HG02852 (cell line): ENCODE measurements around the gene KANSL1.
"Not testable (repeated sequence)": the region's sequence is repeated elsewhere in the genome, so short reads cannot be mapped to it uniquely, and the experiment has no call there.

Source experiments
- ATAC-seq: cut with Tn5 transposase; IDR thresholded peaks from one replicate; pipeline ENCODE4 v1.9.1; 2021; ENCODE audit warnings: mild to moderate bottlenecking, moderate library complexity; ENCODE audit not compliant: unreplicated experiment

KANSL1 gene, protein sequence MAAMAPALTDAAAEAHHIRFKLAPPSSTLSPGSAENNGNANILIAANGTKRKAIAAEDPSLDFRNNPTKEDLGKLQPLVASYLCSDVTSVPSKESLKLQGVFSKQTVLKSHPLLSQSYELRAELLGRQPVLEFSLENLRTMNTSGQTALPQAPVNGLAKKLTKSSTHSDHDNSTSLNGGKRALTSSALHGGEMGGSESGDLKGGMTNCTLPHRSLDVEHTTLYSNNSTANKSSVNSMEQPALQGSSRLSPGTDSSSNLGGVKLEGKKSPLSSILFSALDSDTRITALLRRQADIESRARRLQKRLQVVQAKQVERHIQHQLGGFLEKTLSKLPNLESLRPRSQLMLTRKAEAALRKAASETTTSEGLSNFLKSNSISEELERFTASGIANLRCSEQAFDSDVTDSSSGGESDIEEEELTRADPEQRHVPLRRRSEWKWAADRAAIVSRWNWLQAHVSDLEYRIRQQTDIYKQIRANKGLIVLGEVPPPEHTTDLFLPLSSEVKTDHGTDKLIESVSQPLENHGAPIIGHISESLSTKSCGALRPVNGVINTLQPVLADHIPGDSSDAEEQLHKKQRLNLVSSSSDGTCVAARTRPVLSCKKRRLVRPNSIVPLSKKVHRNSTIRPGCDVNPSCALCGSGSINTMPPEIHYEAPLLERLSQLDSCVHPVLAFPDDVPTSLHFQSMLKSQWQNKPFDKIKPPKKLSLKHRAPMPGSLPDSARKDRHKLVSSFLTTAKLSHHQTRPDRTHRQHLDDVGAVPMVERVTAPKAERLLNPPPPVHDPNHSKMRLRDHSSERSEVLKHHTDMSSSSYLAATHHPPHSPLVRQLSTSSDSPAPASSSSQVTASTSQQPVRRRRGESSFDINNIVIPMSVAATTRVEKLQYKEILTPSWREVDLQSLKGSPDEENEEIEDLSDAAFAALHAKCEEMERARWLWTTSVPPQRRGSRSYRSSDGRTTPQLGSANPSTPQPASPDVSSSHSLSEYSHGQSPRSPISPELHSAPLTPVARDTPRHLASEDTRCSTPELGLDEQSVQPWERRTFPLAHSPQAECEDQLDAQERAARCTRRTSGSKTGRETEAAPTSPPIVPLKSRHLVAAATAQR (N-terminal part only)

DNA sequence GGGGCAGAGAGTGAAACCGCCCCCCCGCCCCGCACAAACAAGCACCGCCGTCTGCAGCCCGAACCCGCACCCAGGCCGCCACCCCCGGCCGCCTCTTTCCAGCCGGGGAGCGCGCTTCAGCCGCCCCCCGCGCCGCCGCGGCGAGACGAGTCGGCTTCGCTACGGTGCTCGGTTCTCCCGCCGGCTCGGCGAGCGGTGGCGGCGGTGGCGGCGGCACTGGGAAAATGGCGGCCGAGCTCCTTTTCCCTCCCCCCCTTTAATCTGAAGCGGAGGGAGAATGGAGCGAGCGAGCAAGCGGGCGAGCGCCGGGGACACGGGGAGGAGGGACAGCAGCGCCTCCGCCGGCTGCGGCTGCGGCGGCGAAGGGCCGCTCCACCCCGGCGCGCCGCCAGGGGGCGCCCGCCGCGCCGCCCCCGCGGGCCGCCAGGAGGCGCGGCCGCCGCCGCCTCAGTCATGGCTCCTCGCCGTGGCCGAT is at the start of gene KANSL1:
Gene KANSL1 (minus strand): TSS at position 279 of the 475 bp plus-strand sequence. CDS start 21,286 bp downstream, outside the sequence.
- peak; percentile 58 for ATAC-seq

DNA sequence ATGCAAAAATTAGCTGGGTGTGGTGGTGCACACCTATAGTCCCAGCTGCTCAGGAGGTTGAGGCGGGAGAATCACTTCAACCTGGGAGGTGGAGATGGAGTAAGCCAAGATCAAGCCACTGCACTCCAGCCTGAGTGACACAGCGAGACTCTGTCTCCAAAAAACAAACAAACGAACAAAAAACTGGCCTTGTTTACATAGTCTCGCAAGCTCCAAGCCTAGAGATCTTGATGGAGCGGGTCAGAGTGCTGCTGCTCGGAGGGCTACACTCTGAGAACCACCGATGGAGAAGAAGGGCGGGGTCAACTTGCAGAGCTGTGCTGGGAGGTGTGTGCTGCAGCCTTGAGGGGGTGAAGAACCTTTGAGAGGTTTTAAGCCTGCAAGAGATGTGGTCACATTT is 38.1 kb upstream of the KANSL1 start:
- not testable (repeated sequence) for ATAC-seq

DNA sequence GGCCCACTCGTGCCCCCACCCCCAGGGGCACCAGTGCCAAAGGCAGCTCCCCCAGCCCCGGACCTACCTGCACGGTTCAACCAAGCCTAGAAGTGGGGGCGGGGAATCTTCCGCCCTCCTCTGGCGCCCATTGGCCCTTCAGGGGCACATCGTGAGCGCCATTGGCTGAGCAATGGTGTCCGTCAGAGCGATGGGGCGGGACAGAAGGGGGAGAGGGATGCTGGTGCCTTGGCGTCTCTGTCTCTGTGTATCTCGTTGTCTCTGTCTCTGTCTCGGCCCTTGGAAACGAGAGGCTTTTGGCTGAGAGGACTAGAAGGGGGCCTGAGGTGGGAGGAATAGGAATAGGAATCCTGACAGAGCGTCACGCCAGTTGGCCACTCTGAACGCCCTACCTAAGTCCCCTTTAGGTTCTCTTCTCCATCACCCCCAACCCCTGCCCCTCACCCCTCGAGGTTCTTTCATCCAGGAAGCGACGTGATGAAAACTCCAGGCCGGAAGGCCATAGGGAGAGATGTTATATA is 32.1 kb upstream of the KANSL1 start:
- peak; percentile 99 for ATAC-seq

DNA sequence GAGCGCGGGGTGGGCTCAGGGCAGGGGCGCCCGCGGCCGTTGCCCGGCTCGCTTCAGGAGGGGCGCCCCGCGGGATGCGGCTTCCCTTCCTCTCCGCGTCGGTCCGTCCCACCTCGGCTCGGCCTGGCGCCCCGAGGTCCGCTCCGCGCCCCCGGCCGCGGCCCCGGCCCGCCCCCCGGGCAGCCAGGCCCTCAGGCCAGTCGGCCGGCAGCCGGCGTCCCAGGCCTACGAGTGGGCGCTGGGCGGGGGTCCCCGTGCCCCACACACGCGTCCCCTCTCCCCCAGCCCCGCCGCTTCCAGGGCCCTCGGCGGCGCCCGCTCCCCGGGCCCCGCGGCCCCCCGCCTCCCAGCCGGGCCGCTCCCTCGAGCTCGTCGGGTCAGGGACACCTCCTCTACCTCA is 31.6 kb upstream of the KANSL1 start:
- ATAC-seq: peak; percentile 45

DNA sequence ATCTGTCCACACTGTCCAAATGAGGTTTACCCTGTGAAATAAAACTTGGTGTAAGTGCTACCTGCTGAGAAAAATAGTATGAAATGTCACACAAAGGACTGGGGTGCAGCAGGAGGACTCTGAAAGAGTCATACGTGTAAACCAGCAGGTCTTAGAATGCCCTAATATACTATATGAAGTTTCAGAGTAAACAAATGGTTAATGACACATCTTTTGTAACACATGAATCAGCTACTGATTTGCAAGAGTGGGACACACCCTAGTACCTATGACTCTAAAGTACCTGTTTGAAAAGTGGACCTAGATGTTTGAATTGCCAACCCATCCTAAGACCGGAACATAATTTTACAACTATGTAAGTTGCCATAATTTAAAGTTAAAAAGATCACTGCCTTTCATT is 29.8 kb upstream of the KANSL1 start:
- ATAC-seq: not testable (repeated sequence)

DNA sequence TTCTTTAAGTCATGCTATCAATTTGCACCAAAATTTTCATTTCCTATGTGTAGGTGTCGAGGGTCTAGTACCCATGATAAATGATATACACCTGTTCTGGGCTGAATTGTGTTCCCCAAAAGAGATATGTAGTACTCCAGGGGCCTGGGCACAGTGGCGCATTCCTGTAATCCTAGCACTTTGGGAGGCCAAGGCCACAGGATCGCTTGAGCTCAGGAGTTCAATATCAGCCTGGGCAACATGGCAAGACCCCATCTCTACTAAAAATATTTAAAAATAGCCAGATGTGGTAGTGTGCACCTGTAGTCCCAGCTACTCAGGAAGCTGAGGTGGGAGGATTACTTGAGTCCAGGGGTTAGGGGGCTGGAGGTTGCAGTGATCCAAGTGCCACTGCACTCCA is 23.5 kb upstream of the KANSL1 start:
- ATAC-seq: no peak

DNA sequence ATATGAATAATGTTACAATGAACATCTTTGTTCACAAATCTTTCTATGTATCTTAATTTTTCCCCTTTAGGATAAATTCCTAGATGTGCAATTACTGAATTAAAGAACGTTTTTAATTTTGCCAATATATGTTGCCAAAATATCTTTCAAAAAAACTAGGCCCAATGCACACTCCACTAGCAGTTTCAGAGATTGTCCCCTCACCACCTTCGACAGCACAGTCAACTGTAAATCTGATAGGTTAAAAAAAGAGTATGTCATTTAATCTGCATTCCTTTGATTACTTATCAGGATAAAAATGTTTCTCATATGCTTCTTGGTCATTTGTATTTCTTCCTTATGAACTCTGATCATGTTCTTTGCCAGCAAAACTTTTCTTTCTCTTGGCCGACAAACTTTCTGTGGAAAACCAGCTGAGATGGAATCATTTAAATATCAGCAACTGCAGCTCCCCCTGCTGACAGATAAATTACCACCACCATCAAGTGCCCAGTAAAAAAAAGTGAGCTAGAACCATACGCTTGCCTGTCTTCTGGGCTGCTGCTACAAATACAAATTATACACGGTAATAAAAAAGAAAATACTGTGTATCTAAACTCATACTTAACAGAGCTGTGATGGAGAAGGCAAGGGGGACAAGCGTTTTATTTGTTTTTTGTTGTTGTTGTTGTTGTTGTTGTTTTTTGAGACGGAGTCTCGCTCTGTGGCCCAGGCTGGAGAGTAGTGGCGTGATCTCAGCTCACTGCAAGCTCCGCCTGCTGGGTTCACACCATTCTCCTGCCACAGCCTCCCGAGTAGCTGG is 19.6 kb upstream of the KANSL1 start:
- no peak for ATAC-seq

DNA sequence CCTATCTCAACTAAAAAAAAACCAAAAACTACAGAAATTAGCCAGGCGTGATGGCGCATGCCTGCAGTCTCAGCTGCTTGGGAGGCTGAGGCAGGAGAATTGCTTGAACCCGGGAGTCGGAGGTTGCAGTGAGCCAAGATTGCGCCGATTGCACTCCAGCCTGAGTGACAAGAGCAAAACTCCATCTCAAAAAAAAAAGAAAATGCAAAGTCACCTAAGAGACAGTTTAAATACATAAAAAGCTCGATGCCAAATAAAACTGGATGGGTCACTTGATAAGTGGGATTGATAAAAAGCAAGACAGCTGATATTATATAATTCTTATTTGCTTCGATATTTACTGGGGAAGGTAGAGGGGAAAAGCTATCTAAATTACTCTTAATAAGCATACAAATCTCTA is 15.8 kb upstream of the KANSL1 start:
- ATAC-seq: no peak

DNA sequence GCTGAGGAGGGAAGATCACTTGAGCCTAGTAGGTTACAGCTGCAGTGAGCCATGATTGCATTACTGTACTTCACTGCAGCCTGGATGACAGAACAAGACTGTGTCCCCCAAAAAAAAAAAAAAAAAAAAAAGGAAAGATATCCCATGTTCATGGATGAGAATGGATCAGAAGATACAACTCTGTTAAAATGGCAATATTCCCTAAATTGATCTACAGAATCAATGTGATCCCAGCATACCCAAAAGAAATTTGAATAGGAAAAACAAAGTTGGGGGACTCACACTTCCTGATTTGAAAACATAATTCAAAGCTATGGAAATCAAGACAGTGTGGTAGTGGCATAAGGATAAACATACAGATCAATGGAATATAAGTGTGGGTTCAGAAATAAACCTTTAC is 12.7 kb upstream of the KANSL1 start:
- ATAC-seq: no peak

DNA sequence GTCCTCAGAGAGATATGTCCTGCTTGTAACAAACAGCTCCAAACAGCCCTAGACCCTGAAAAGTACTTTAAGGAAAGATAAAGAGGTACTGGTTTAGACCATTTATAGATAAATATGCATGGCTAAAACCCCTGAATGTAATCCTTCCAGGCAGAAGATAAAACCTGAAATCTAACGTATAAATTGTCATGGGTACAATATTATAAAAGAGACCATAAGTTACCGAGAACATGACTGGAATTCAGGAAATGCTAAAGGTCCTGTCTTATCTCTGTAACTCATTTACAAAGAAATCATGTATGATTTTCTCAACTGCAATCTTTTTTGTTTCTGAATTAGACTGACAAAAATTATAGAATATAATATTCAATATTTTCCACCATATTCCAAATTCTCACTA is 9.2 kb upstream of the KANSL1 start:
- no peak for ATAC-seq

DNA sequence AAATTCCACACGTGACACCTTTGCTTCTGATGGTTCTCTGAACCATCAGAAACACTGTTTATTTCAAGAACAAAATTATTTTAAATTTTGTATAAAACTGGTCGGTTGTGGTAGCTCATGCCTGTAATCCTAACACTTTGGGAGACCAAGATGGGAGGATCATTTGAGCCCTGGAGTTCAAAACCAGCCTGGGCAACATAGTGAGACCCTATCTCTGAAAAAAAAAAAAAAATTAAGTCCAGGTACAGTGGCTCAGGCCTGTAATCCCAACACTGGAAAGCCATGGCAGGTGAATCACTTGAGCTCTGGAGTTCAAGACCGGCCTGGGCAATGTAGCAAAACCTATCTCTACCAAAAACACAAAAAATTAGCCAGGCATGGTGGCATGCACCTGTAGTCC is 8.3 kb upstream of the KANSL1 start:
- no peak for ATAC-seq

DNA sequence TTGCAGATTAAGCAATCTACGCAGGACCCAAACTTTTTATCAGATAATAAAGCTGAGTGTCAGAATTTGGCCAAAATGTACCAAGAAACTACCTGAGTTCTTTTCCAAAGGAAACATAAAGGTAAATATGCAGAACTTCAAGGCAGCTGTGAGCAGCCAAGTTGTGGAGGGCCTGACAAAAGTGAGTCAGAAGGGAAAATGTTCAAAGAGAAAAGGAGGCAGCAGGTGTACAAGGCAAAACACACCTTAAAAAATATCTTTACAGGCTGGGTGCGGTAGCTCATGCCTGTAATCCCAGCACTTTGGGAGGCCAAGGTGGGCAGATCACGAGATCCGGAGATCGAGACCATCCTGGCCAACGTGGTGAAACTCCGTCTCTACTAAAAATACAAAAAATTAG is 7.0 kb upstream of the KANSL1 start:
- no peak for ATAC-seq

DNA sequence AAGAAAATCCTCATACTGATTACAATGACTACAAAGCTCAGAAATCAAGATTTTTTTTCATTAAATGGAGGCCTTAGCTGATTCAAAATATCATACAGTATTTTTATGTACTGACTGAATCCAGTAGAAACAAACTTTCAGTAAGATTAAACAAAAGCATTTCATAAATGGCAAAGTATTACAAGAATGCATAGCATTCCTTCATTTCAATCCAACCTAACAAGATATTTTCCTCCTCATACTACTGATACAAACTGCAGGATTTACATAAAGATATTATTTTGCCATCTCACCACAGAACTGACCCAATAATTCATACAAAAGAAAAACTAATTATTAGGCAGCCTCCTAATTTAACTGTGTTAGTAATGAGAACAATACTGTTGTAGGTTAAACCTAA is 6.2 kb upstream of the KANSL1 start:
- ATAC-seq: no peak

DNA sequence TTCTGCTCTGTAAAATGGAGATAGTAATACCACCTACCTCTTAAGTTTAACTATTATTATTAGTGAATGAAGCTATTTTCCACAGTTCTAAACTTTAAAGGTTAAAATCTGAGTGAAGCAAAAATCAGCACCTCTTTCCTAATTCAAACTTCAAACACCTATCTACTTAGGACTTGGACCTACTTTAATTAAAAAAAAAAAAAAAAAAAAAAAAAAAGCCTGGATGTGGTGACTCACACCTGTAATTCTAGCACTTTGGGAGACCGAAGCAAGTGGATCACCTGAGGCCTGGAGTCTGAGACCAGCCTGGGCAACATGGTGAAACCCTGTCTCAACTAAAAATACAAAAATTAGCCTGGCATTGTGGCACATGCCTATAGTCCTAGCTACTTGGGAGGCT is 5.0 kb upstream of the KANSL1 start:
- ATAC-seq: no peak

DNA sequence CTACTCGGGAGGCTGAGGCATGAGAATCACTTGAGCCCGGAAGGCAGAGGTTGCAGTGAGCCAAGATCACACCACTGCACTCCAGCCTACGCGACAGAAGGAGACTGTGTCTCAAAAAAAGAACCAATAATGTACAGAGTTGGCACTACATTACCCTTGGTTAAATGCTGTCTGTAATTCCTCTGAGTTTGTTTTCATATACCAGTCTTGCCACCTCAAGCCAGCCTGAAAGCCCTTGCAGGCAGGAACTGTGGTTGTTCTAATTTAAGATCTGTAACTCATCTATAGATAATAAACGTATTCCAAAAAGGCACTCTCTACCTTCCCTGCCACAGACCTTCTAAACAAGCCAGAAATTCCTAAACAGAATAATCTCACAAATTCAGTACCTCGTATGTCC is 4.3 kb upstream of the KANSL1 start:
- ATAC-seq: no peak

DNA sequence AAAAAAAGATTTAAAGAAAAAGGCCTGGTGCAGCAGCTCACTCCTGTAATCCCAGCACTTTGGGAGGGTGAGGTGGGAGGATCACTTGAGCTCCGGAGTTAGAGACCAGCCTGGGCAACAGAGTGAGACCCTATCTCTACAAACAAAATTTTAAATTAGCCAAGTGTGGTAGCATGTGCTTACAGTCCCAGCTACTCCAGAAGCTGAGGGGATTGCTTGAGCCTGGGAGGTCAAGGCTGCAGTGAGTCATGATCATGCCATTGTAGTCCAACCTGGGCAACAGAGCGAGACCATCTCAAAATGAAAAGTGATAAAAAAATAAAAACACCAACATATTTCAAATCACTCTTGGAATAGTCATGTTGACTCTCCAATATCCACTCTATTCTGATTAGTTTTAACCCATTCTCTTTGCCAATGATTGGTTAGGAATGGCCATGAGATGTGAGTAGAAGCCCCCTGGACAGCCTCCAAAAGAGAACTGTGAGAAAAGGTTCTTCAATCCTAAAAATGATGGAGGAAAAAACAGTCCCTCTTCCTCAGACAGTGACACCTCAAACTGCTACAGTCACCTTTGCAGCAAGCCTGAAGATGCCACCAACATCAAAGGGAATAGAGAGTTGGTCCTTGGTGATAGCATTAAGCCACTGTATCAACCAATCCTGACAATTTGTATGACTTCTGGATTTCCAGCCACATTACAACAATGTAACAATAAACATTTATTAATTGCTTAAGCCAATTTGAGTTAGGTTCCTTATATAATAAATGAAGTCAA is 2.9 kb upstream of the KANSL1 start:
- no peak for ATAC-seq

DNA sequence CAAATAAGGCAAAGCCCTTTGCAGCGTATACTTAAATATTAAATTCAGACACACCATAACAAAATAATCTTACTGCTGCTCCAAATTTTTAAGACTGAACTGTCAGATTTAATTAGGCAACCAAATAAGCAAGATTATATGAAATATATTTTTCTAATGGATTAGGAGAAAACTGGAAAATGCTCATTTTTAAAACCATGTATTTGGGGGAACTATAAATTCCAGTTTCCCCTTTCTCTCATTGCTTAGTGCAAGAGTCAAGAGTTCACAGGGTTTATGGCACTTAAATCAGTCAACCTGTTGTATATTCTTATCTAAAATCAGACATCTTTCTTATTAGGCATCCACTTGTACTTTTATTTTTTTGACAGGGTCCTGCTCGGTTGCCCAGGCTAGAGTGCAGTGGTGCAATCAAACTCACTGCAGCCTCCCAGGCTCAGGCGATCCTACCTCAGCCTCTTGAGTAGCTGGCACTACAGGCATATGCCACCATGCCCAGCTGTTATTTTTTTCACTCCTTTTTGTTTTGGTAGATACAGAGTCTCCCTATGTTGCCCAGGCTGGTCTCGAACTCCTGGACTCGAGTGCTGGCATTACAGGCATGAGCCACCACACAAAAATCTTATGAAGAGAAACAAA is 2.1 kb upstream of the KANSL1 start:
- no peak for ATAC-seq

DNA sequence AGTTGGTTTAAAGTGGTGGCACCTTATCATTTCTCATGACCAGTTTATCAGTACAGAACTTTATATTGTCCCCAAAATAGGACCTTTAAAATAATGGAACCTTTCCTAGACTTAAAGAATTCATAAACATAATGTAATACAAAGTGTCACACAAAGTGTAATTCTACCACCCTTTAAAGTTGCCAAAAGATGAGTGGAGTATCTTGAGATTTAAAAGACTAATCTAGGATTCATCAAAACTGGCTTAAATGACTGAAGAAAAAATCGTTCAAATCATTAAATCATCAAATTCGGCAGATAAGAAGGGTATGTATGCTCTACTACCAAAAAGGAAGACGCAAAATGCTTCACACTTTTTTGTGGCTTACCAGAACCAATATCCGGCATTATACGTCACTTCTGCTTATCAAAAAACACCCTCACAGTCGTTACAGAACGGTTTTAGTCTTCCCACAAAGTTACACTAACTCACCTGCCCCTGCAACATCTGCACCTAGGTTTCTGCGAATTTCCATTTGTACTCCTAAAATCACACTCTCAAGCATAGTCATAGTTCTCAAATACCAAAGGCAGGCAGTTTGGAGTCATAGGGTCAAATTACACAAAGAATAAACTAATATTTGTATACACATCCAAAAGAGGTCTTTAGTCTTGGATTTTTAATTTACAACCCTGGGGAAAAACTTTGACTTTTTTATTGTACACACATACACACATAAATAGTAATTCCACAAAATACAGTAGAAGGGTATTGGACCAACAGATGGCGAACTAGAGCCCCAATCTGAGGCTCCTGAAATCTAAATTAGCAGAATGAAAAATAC is 1.4 kb upstream of the KANSL1 start:
- no peak for ATAC-seq
